Endothelial cell of umbilical vein (primary cell): ENCODE data around the gene PPP2R5D. TPM values are rescaled to one million over a fixed set of nuclear protein-coding genes. Genes with fewer than 3 reads are reported as not detected.

ENCODE experiments used
- BruUV-seq: library from RNA; stranded (reverse); fragments of 400-500 nt; replicated peaks from 2 replicates; lab custom pipeline; 2021; lab: Mats Ljungman, UMichigan
- CTCF ChIA-PET: fragments of 300-600, 350-600 bp; sonication (Branson Sonifier 250); formaldehyde crosslinking; loops from one replicate; lab custom pipeline; 2021; ENCODE audit warnings: antibody characterized with exemption, inconsistent platforms; lab: Charles Lee
- POLR2A ChIA-PET: fragments of 300-600, 350-600 bp; sonication (Branson Sonifier 250); formaldehyde crosslinking; loops from one replicate; lab custom pipeline; 2021; ENCODE audit warnings: antibody characterized with exemption, inconsistent platforms; lab: Charles Lee
- DNase-seq: peaks from one replicate; pipeline ENCODE4 v3.0.0-alpha.2; 2011; ENCODE audit warnings: low read depth, low spot score
- FAIRE-seq: peaks from 2 replicates; lab custom pipeline; 2011; peaks lifted over from hg19 to GRCh38; lab: Jason Lieb, UNC
- H2AFZ ChIP-seq: 2 replicates; pipeline ENCODE4 v1.6.0; 2012; ENCODE audit warnings: low read depth, low read length, control low read depth, inconsistent platforms
- H3K27ac ChIP-seq: 2 replicates; pipeline ENCODE4 v1.5.1; 2011; ENCODE audit warnings: low read depth, mild to moderate bottlenecking, control low read depth, low read length, moderate library complexity; ENCODE audit not compliant: insufficient read depth
- H3K27me3 ChIP-seq, 2 experiments: 2 replicates each; pipeline versions ENCODE4 v1.6.0 to v1.6.1; 2011; ENCODE audit warnings: low read length in 2 of 2, mixed read lengths in 1 of 2; ENCODE audit not compliant: control insufficient read depth in 2 of 2, insufficient read depth in 2 of 2
- H3K36me3 ChIP-seq, 2 experiments: 2 replicates in 1 of 2; 3 replicates in 1 of 2; pipeline ENCODE4 v1.5.1; 2011; ENCODE audit warnings: low read length in 2 of 2, mild to moderate bottlenecking in 1 of 2, moderate library complexity in 1 of 2; ENCODE audit not compliant: control insufficient read depth in 2 of 2, insufficient read depth in 2 of 2; ENCODE audit errors: extremely low read depth in 1 of 2
- H3K4me1 ChIP-seq: 3 replicates; pipeline ENCODE4 v1.5.1; 2011; ENCODE audit warnings: mild to moderate bottlenecking, low read length; ENCODE audit not compliant: control insufficient read depth, insufficient read depth; ENCODE audit errors: extremely low read depth
- H3K4me2 ChIP-seq: 2 replicates; pipeline ENCODE4 v1.6.1; 2011; ENCODE audit warnings: low read length, control low read depth, mixed read lengths; ENCODE audit not compliant: insufficient read depth
- H3K4me3 ChIP-seq, 3 experiments: fragments of 200-600 bp in 1 of 3; sonication (generic), shearing (Covaris generic) in 1 of 3; replicated peaks in 1 of 3; 2 replicates each; pipeline ENCODE4 v1.5.1; 2011 to 2016; ENCODE audit warnings: control low read depth in 3 of 3, low read length in 3 of 3, mild to moderate bottlenecking in 2 of 3, inconsistent platforms in 1 of 3, low read depth in 1 of 3, moderate library complexity in 1 of 3; ENCODE audit not compliant: insufficient read depth in 1 of 3
- H3K79me2 ChIP-seq: 2 replicates; pipeline ENCODE4 v1.6.0; 2012; ENCODE audit warnings: low read length, inconsistent platforms; ENCODE audit not compliant: control insufficient read depth, insufficient read depth
- H3K9ac ChIP-seq: replicated peaks from 2 replicates; pipeline ENCODE3; 2011; ENCODE audit warnings: low read length, control low read depth; ENCODE audit not compliant: insufficient read depth; ENCODE audit errors: extremely low read depth
- H3K9me1 ChIP-seq: replicated peaks from 3 replicates; pipeline ENCODE4 v1.6.0; 2011; ENCODE audit warnings: mild to moderate bottlenecking, low read length; ENCODE audit not compliant: control insufficient read depth, insufficient read depth; ENCODE audit errors: extremely low read depth
- H3K9me3 ChIP-seq: replicated peaks from 2 replicates; pipeline ENCODE4 v1.5.1; 2012; ENCODE audit warnings: low read length, inconsistent platforms; ENCODE audit not compliant: control insufficient read depth, insufficient read depth
- H4K20me1 ChIP-seq: replicated peaks from 2 replicates; pipeline ENCODE3; 2011; ENCODE audit warnings: mild to moderate bottlenecking, low read length; ENCODE audit not compliant: control insufficient read depth, insufficient read depth; ENCODE audit errors: extremely low read depth
- EZH2 ChIP-seq: IDR thresholded peaks from 2 replicates; pipeline ENCODE4 v1.6.1; 2012; ENCODE audit warnings: borderline replicate concordance, low read depth, mild to moderate bottlenecking, moderate library complexity, low read length, inconsistent platforms; ENCODE audit not compliant: severe bottlenecking
- FOS ChIP-seq: IDR thresholded peaks from 2 replicates; pipeline ENCODE4 v1.6.1; 2011; ENCODE audit warnings: mild to moderate bottlenecking, low read length, moderate library complexity, borderline replicate concordance; ENCODE audit not compliant: insufficient read depth
- GATA2 ChIP-seq: IDR thresholded peaks from 2 replicates; pipeline ENCODE4 v1.7.0; 2011; ENCODE audit warnings: low read depth, mild to moderate bottlenecking, moderate library complexity, mixed read lengths, low read length; ENCODE audit not compliant: insufficient read length, insufficient read depth
- JUN ChIP-seq: IDR thresholded peaks from 2 replicates; pipeline ENCODE4 v1.6.1; 2011; ENCODE audit warnings: borderline replicate concordance, low read depth; ENCODE audit not compliant: insufficient read length, insufficient read depth
- MAX ChIP-seq: IDR thresholded peaks from 2 replicates; pipeline ENCODE4 v1.6.1; 2011; ENCODE audit not compliant: insufficient read depth, insufficient read length
- MYC ChIP-seq: IDR thresholded peaks from one replicate; pipeline ENCODE4 v1.6.1; 2011; ENCODE audit warnings: mild to moderate bottlenecking, low read depth, low read length
- POLR2A ChIP-seq: IDR thresholded peaks from 2 replicates; pipeline ENCODE4 v1.6.1; 2012; ENCODE audit warnings: low read depth, mild to moderate bottlenecking, control low read depth, low read length
- POLR2AphosphoS5 ChIP-seq: IDR thresholded peaks from 2 replicates; pipeline ENCODE4 v1.6.1; 2012; ENCODE audit warnings: low read depth, mild to moderate bottlenecking, control low read depth, low read length, moderate library complexity; ENCODE audit not compliant: insufficient read depth
- dilution Hi-C: fragments of 300-500 bp; cut with MboI; formaldehyde crosslinking; loops from one replicate; pipeline ENCODE4 v1.15.0; 2019; ENCODE audit warnings: low sequenced_read_pairs; ENCODE audit not compliant: extremely low pct_ligation_motif_present
- intact Hi-C: fragments of 100-400 bp; cut with micrococcal nuclease; formaldehyde crosslinking; loops from one replicate; pipeline ENCODE4 v1.10.0; 2022
- polyA plus RNA-seq, 4 experiments: library from polyadenylated mRNA; depleted of rRNA in 3 of 4; stranded (reverse) in 3 of 4; unstranded in 1 of 4; fragments of >200 nt; gene quantifications; 2 replicates each; pipeline versions ENCODE4 v1.2.1 to v1.2.3, GENCODE V29; 2011 to 2012; ENCODE audit warnings: missing spikeins in 1 of 4
- total RNA-seq: library from RNA; stranded (reverse); gene quantifications from 2 replicates; pipeline ENCODE4 v1.2.3, GENCODE V29; 2021
- TF ChIP-seq, protein P1 (sequence below), 2 donors: IDR thresholded peaks; 1 replicate in 1 of 2; 2 replicates in 1 of 2; pipeline ENCODE4 v1.5.1; 2011; ENCODE audit warnings: low read length in 2 of 2, mild to moderate bottlenecking in 2 of 2, moderate library complexity in 2 of 2, control low read depth in 1 of 2, inconsistent platforms in 1 of 2, low read depth in 1 of 2; ENCODE audit not compliant: insufficient read depth in 1 of 2; ENCODE audit errors: extremely low read depth in 1 of 2

The PPP2R5D gene
- total and polyA plus RNA-seq, 2 donors (not counting 3 experiments of a cell fraction or from before 2014, with no cell fraction given), result 45.5 to 60.2 TPM

DNA sequence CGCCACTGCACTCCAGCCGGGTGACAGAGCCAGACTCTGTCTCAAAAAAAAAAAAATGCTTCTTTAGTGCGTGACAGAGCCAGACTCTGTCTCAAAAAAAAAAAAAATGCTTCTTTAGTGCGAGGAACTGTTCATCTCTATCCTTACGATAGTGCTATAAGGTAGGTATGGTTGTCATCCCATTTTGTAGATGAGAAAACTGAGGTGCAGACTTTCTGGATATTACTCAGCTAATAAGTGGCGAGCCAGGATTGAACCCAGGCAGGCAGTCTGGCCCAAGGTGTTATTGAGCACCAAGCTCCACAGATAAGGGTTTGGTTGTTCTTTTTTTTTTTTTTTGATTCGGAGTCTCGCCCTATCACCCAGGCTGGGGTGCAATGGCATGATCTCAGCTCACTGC, 17.5 kb downstream of the PPP2R5D start:
- CTCF ChIA-PET, result interaction anchor here (0.6 to 0.8 kb wide), 2 partner anchors 142 to 1134 kb away, joined by 3 to 4 read pairs; no protein-coding TSS in a partner anchor

GRCh38 chr6:43005844-43006243, 21.5 kb downstream of the PPP2R5D start:
- H4K20me1 ChIP-seq, result no peaks in the 10 kb centered on the region
- FAIRE-seq, result no peak
- H3K27ac ChIP-seq, result no peak overlapping the region
- H3K9ac ChIP-seq, result no peak overlapping the region
- intact Hi-C loops, result loop anchor here (5.0 kb wide), 1 partner anchor 121 kb away; no protein-coding TSS in a partner anchor
- no peak for DNase-seq
- BruUV-seq, result no TSS peak
- H3K4me2 ChIP-seq, result no peak overlapping the region
- TF ChIP-seq MAX, result no peak
- TF ChIP-seq JUN, result no peak
- no peak for TF ChIP-seq FOS
- TF ChIP-seq, protein P1, sequence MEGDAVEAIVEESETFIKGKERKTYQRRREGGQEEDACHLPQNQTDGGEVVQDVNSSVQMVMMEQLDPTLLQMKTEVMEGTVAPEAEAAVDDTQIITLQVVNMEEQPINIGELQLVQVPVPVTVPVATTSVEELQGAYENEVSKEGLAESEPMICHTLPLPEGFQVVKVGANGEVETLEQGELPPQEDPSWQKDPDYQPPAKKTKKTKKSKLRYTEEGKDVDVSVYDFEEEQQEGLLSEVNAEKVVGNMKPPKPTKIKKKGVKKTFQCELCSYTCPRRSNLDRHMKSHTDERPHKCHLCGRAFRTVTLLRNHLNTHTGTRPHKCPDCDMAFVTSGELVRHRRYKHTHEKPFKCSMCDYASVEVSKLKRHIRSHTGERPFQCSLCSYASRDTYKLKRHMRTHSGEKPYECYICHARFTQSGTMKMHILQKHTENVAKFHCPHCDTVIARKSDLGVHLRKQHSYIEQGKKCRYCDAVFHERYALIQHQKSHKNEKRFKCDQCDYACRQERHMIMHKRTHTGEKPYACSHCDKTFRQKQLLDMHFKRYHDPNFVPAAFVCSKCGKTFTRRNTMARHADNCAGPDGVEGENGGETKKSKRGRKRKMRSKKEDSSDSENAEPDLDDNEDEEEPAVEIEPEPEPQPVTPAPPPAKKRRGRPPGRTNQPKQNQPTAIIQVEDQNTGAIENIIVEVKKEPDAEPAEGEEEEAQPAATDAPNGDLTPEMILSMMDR (IDR thresholded peaks at IDR 0.05; ENCODE audit: extremely low read depth in 1 of 2, insufficient read depth in 1 of 2, low read depth in 1 of 2, low read length in 2 of 2), result no peak
- no peak for TF ChIP-seq EZH2
- TF ChIP-seq GATA2, result no peak
- no peak for TF ChIP-seq POLR2AphosphoS5
- TF ChIP-seq MYC, result no peak
- no peak for TF ChIP-seq POLR2A
- no peaks in the 10 kb centered on the region for H3K9me3 ChIP-seq
- no peak overlapping the region for H3K4me3 ChIP-seq
- no peaks in the 10 kb centered on the region for H3K79me2 ChIP-seq
- dilution Hi-C loops, result no loop called here
- POLR2A ChIA-PET, result no interaction called here
- H2AFZ ChIP-seq, result no peak overlapping the region
- H3K27me3 ChIP-seq, result no peaks in the 10 kb centered on the region
- peaks cover 11 to 20% of the 10 kb centered on the region in 2 experiments for H3K36me3 ChIP-seq
- H3K4me1 ChIP-seq, result no peaks in the 10 kb centered on the region
- no peaks in the 10 kb centered on the region for H3K9me1 ChIP-seq
- CTCF ChIA-PET, result interaction anchor here (1.0 to 1.9 kb wide), 3 partner anchors 31 to 138 kb away, joined by 3 to 8 read pairs (median 3); no protein-coding TSS in a partner anchor

More for the DNA sequence above, 17.5 kb downstream of the PPP2R5D start:
- Histone ChIP-seq H3K9me3 (no peaks in the 10 kb centered on the region), H3K27me3 (no peaks in the 10 kb centered on the region), H3K79me2 (no peaks in the 10 kb centered on the region), H3K4me1 (no peaks in the 10 kb centered on the region), H3K4me2 (no peak overlapping the region), H3K4me3 (no peak overlapping the region), H2AFZ (no peak overlapping the region), H3K36me3 (peaks cover 0 to 2% of the 10 kb centered on the region in 2 experiments), H3K9ac (no peak overlapping the region), H3K27ac (no peak overlapping the region), H4K20me1 (no peaks in the 10 kb centered on the region), H3K9me1 (no peaks in the 10 kb centered on the region)
- POLR2A ChIA-PET, result no interaction called here
- intact Hi-C loops, result no loop called here
- FAIRE-seq (no peak), DNase-seq (no peak)
- TF ChIP-seq POLR2A (no peak), FOS (no peak)
- dilution Hi-C loops, result no loop called here
- BruUV-seq, result no TSS peak
